GM18868 (cell line): ENCODE results near the gene NUB1.

Source experiments
- ATAC-seq: cut with Tn5 transposase; IDR thresholded peaks from one replicate; pipeline ENCODE4 v1.9.1; 2021; ENCODE audit warnings: mild to moderate bottlenecking, moderate library complexity; ENCODE audit not compliant: unreplicated experiment

The NUB1 gene

GRCh38 chr7:151399906-151400305 lies 58.3 kb downstream of the NUB1 start:
- no peak for ATAC-seq

DNA sequence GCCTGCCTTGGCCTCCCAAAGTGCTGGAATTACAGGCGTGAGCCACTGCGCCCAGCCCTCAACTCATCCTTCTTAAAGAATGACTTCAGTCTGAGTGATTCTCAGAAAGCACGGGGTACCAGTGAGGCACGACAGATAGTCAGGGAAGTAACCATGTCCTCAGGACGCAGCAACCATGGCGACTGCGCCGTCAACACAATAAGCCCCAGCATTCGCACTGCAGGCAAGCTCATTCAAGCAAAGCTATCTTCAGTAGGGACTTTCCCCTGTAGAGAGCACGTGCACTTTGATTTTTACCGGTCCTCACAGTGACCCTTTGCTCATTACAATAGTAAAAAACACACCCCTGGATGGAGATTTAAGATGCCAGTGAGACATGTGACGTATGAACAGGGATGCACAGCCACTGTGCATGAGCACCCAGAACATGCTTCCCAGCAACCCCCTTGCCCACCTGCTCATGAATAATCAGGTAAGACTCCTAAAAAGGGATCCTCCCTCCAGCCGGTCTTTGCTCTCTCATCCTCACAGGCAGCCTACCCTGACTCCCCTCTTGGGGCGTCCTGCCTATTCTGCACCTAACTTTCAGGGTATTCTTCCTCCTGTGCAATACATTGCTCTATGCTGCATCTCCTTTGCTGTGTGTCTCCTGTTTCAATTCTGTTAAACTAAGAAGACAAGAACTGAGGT lies 59.2 kb downstream of the NUB1 start:
- ATAC-seq, result peak; percentile 98

GRCh38 chr7:151402029-151402835 lies 60.6 kb downstream of the NUB1 start:
- no peak for ATAC-seq

DNA sequence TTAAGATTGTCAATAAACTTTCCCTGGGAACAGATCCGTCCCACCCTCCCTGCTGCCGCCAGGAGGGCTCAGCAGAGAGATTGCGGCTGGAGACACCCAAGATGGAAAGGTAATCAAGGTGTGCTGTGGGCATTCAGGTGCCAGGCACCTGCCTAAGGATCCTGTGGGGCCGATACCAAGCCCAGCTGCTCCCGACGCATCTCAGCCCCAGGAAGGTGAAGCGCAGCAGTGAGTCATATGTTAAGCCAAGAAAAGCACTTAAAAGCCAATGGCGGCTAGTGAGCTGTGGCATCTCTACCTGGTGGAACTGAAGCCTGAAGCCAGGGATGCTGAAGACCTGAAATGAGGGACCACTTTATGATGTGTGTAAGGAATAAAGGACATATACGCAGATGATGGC lies 62.2 kb downstream of the NUB1 start:
- ATAC-seq, result no peak

GRCh38 chr7:151404216-151405011 lies 62.8 kb downstream of the NUB1 start:
- no peak for ATAC-seq

DNA sequence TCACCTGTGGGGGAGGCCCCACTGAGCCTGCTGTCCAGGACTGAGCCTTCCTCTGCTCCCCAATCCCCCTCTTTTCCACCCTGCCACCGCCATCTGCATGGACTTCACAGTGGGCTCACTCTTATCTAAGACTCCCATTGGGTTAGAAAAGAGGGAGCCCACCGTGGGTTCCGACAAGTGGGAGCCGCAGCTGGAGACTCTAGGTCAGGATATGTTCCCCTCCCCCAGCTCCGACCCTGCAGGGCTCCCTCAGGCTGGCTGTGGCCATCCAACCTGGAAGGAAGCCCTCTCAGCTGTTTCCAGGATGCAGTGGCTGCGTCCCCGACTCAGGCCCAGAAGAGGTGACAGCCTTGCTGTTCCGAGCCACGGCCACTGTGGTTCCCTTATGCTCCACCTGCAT lies 63.4 kb downstream of the NUB1 start:
- ATAC-seq, result no peak

GRCh38 chr7:151405588-151405987 lies 64.0 kb downstream of the NUB1 start:
- no peak for ATAC-seq

- no peak for ATAC-seq
These were observed 64.7 kb downstream of the NUB1 start for GRCh38 chr7:151406051-151406875.

GRCh38 chr7:151406886-151407583 lies 65.4 kb downstream of the NUB1 start:
- no peak for ATAC-seq

DNA sequence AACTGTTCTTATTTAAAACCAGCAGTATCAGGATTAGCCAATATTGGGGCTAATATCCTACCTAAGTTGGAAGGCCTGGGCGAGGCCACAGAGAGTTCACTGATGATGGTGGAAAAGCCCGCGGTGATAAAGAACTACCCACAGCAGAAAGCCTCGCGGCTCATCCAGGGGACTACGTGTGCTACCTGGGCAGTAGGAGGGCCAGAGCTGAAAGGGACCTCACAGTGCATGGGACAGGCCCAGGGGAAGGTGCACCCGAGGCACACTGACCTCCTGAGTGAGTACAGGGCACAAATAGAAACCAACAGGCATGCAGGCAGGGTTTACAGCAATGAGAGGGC lies 66.9 kb downstream of the NUB1 start:
- no peak for ATAC-seq

- ATAC-seq, result peak; percentile 49
These were observed 67.4 kb downstream of the NUB1 start for GRCh38 chr7:151408839-151409666.

DNA sequence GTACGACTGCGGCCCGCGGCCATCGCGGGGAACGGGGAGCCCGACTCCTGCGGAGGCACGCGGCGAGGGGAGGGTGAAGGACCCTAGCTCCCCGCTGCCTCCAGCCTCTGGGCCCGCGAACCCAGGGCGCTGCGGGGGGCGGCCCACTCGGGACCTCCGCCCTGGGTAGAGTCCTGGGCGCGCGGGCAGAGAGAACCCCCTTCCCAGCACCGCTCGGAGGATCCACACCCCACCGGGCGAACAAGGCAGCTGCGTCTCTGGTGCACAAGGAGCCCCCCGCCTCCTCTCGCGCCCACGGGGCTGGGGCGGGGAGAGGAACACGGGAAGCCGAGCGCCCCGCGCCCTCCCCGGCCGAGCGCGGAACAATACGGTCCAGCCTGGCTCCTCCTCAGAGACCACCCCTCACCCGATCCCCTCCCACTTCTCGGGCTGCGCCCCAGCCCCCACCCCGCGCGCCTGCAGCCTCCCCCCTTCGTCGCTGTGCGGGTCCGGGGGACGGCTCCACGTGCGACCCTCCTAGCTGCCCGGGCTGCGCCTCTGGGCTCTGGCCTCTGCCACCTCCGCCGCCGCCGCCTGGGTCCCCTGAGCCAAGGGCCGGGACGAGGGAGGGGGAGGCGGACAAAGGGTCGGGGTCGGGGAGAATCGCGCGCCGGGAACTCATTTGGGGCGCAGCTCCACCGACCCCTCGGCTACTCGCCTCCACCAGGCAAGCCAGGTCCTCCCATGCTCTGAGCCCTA lies 68.2 kb downstream of the NUB1 start, which contains the start of gene WDR86:
Gene WDR86 (minus strand): TSS at position 372 of the 738 bp plus-strand sequence. CDS start 449 bp downstream, outside the sequence.
- no peak for ATAC-seq

DNA sequence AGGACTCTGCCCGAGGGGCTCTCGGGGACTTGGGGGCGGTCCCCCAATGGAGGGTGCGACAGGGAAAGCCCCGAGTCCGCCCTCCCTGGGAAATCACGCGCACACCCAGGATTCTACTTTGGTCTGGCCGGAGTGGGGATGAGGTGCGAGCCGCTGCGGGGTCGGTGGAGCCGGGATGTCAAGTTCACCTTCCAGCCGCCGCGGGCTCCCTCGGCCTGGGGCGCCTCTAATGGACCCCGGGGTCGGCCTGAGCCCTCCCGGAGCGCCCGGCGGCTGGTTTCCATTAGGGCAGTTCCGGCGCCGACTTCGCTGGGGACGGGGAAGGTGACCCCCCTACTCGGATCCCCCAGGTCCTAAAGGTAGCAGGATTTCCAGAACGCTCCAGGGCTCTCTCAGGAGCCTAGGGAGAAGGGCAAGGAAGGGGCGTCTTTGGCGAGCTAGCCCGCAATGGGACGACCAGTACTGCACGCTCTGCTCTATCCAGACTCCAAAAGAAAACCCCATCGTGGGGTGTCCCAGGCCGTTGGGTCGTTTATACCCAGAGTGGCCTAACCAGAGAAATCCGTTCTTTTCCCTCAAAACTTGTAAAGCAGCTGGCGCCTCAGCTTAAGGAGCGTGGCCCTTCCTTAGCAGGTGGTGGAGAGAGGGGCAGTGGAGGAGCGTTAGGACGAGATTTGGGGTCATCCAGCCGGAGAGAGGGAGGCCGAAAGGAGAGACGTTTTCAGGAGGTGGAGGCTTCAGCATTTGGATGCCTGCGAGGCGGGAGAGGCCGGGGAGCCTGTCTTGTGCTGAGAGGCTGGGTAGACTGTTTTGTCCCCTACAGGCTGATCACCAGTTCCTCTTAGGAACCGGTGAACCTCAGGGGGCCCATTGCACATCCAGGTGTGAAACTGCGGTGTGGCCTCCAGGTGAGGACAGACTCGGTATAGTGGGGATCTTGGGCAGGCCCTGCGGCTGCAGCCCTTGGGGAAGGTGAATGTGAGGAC lies 69.1 kb downstream of the NUB1 start:
- no peak for ATAC-seq

- ATAC-seq, result no peak
These were observed 69.9 kb downstream of the NUB1 start for GRCh38 chr7:151411551-151411950.

- ATAC-seq, result no peak
These were observed 70.7 kb downstream of the NUB1 start for GRCh38 chr7:151412318-151412717.

DNA sequence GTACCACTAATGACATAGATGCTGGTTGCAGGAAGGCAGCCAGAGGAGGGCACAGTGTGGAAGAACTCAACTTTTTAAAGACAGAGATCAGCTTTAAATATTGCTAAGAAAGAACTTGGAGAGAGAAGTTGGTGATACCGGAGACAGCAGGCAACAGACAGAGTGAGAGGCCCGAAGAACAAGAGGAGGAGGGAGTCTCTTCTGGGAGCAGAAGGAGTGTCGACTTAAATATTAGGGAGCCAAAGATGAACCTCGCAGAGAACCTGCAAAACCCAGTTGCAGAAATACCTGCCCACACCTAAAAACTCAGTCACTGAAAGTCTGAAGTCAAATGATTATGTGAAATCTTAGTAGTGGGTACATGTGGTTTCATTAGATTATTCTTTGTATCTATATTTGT lies 71.6 kb downstream of the NUB1 start:
- ATAC-seq, result no peak

- no peak for ATAC-seq
These were observed 73.9 kb downstream of the NUB1 start for GRCh38 chr7:151415375-151416105.
